IPS DF 4.7 (cell line): ENCODE measurements around the gene DNAJC22.

Experiments
- DNase-seq: peaks from one replicate; pipeline ENCODE4 v3.0.0-alpha.2; 2013; ENCODE audit warnings: low spot score; ENCODE audit errors: extremely low read depth

DNAJC22 gene

DNA sequence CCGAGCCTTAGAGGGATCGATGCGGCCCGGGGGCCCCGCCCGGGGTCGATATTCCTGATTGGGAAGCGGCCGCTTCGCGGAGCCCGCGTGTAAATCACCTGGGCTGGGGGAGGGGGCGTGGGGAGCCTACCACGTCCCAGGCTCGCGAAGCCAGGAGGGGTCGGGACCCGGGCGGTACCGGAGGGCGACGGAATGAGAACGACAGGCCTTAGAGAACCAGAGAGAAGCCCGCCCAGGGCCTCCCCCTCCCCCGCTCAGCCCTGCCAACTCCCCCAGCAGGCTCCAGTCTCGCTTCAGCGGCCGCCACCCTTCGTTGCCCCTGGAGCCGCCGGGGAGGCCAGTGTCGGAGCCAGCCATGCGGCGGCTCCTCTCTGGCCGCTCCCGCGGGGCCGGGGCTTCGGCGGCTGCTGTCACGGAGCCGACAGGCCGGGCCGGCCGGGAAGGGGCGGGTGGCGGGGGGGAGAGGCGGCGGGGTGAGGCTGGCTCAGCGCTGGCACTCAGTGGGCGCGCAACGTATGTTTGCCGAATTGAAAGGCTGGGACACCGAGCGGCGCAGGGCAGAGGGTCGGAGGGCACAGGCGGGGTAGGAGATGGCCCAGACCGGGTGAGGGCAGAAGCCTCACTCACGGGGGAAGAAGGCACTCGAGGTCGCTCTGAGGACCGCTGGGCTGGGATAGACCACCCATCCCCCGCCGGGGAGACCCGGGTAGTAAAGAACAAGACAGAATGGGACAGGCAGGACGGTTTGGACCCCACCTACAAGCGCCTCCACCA lies 1.4 kb upstream of the DNAJC22 start:
- no peak for DNase-seq

DNA sequence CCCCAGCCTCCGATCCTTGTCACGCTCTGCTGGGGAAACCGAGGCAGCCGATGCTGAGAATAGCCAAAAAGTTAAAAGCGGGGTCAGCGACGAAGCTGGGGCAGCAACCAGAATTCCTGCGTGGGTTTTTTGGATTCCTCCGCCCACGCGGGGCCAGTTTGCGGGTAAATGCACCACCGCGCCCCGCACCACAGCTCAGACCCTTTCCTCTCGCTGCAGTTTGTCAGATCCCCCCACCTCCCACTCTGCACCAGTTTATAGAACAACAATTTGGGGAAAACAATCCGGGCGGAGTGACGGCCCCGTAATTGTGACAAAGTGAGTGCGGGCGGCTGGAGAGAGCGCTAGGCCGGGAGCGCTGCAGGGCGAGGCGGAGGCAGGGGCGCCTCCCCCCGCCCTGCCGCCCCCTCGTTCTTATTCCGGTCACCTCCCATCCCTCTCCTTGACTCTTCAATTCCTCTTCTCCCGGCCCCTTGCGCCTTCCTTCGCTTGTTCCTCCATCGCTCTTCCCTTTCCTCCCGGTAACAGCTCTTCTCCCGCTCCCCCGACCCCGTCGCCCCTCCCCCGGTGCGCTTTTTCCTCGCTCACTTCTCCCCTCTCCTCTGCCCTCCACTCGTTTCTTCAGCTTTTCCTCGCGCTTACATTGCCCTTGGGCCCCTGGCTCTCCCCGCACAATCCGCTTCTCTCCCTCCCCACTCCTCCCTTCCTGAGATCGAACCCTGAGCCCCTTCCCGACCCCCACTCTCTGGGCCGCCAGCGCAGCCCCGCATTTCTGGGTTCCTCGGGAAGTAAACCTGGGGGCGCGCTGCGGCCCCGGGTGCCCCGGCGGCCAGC lies 646 bp upstream of the DNAJC22 start:
- DNase-seq, result no peak

DNA sequence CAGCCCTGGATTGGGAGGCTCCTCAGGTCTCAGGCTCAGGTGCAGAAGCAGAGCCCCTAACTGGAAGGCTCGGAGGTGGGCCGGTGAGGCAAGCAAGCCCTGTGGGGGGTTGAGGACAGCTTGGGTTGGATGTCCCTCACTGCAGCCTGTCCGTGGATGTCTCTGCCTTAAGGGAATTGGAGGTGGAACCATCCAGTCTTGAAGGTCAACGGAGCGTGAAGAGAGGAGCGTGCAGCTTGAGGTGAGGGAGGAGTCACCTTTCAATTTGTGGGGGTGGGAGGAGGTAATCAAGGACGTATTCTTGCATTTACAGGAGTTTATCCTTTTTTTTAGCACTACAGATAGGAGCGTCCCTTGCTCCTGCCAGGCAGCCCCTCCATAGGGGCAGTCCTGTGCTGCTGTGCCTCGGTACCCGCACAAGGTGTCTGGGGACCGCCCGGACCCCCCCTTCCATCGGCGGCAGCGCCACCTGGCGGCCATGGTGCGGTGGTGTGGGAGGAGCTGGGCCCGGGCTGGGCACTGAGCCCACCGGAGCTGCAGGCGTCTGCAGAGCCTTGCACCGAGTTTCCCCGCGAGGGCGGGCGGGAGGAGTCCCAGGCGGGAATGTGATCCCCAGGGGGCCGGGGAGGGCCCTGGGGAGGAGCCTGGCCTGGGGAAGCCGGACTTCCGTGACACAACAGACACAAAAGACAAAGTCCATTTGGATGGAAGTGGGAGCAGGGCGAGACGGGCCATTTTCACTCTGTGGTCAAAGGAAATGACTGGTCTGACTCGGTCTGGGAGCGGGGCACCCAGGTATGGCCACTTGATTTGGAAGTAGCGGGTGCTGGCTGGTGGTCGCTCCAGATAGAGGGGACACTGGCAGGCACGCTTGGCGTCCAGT lies 864 bp downstream of the DNAJC22 start:
- DNase-seq, result no peak

DNA sequence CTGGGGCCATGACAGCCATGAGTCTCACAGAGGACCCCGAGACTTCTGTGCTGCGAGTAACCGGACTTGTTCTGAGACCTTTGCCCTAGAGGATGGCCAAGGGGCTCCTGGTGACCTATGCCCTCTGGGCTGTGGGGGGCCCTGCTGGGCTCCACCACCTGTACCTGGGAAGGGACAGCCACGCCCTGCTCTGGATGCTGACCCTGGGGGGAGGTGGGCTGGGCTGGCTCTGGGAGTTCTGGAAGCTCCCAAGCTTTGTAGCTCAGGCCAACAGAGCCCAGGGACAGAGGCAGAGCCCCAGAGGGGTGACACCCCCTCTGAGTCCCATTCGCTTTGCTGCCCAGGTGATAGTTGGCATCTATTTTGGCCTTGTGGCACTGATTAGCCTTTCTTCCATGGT lies 2.1 kb downstream of the DNAJC22 start:
- no peak for DNase-seq

DNA sequence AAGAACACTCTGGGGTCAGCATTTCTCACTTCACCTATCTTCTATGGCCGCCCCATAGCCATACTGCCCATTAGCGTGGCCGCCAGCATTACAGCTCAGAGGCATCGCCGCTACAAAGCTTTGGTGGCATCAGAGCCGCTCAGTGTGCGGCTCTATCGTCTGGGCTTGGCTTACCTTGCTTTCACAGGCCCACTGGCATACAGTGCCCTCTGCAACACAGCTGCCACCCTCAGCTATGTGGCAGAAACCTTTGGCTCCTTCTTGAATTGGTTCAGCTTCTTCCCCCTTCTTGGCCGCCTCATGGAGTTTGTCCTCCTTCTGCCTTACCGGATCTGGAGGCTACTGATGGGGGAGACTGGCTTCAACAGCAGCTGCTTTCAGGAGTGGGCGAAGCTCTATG lies 2.6 kb downstream of the DNAJC22 start:
- no peak for DNase-seq

DNA sequence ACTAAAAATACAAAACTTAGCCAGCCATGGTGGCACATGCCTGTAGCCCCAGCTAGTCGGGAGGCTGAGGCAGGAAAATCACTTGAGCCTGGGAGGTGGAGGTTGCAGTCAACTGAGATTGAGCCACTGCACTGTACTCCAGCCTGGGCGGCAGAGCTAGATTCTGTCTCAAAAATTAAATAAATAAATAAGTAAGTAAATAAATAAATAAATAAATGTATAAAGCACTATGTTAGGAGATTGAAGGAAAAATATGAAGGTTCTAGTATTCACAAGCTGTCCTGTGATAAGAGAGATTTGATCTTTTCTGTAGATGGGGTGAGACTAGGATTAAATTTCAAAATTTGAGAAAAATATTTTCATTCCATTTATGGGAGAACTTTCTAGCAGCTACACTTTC lies 5.7 kb downstream of the DNAJC22 start:
- DNase-seq, result no peak

DNA sequence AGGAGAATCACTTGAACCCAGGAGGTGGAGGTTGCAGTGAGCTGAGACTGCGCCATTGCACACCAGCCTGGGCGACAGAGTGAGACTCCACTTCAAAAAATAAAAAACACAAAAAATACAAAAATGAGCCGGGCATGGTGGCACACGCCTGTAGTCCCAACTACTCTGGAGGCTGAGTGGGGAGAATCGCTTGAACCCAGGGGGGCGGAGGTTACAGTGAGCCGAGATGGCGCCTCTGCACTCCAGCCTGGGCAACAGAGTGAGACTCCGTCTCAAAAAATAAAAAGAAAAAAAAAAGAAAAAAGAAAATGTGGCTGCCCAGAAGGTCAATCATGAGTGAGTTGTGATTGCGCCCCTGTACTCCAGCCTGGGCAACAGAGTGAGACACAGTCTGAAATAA lies 9.2 kb downstream of the DNAJC22 start:
- no peak for DNase-seq

DNA sequence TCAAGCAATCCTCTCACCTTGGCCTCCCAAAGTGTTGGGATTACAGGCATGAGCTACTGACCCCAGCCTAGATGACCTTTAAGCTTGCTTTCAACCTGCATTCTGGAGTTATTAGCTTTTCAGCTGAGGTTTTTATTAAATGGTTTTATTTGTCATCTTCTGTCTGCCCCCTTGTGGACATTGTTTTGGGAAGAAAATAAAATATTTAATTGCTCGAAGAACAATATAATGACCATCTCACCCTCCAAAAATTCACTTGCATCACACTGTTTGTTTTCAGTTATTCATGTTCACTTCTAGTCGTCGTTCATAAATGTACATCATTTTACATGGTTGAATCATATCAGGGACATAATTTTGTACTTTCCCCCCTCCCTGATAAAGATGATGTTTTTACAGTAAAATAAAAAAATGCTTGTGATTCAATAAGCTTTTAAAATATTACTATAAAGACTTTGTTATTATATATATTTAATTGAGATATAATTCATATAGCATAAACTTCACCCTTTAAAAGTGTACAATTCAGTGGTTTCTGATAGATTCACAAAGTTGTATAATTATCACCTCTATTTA lies 10.5 kb downstream of the DNAJC22 start:
- DNase-seq, result no peak

DNA sequence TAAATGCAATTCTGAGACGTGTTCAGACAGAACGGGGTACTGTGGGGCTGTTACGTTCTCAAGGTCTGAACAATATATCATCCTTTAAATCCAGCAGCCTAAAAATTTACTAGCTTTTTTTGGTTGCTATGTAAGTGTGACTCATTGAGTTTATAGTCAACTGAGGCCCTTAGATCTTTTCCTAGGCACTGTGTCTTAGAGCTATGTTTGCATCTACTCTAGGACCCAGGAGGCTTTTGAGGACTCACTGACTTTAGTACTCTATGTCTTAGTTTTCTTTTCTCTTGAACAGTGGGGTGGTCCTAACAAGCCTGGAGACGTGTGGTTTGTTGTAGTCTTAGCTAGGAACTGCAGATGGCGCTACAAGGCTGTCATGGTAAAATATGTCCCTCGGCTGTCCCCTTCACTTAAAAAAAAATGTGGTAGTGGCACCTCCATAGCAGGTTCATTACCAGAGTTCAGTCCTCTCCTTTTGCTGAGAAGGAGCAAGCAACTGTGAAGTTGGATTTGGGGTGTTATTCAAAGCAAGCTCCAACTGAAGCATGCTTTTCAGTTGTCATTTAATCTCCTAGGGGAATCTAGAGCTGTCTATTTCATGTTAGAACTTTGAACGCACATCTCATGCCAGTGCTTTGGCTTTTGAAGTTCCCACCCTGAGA lies 11.9 kb downstream of the DNAJC22 start:
- no peak for DNase-seq

DNA sequence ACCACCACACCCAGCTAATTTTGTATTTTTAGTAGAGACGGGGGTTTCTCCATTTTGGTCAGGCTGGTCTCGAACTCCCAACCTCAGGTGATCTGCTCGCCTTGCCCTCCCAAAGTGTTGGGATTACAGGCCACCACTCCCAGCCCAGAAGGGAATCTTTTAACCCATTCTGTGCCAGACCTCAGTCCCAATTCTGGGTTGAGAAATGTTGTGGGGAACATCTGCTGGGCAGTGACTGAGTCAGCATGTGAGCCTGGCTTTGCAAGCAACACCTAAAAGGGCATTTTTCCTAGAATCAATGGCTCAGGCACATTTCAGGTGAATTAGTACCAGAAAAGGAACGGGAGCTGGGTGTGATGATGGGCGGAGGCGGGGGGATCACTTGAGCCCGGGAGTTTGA lies 13.0 kb downstream of the DNAJC22 start:
- no peak for DNase-seq

DNA sequence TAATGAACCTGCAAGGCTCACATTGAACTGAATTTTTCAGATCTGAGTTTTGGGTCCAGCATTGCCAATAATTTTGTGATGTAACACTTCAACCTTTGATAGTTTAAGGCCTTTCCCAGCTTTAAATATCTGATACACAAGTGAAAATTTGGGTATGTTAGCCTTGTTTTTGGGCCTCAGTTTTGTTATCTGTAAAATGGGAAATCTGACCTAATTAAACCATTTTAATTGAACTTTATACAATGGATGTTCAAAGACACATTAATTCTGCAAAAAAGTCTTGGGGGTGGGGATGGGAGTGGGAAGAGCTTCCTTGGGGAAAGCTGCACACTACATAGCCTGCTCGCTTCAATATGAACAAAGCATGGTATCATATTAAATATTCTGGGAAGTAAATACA lies 15.4 kb downstream of the DNAJC22 start:
- no peak for DNase-seq

DNA sequence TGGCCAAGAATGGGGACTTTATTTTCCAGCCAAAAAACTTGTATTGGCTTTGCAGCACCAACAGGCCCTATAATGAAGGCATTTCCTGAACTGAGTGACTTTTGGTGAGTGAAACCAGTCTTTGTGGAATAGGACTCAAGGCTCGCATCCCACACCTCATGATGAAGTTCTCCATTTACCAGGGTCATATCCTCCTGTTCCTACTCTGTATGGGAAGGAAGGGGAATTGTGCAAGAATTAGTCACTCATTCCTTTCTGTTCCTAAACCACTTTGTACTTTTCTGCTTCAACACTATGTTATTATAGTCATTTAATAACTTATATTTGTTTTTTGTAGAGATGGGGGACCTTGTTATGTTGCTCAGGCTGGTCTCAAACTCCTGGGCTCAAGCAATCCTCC lies 18.3 kb downstream of the DNAJC22 start:
- no peak for DNase-seq

DNA sequence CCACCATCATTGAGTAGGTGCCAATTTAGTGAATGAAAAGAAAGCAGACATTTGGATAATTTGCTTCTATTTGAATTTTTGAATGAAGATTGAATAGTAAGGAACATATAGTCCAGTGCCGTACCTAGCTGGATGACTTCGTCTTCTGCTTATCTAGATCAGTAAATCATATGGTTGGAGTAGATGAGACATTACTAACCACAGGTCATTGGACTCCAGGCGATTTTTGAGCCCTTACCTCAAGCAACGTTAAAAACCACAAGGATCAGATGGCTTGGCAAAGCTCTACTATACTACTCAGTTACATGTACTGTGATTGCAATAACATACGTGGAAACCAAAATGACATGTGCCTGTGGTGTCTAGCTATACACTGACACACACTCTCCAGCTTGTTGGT lies 18.9 kb downstream of the DNAJC22 start:
- no peak for DNase-seq

DNA sequence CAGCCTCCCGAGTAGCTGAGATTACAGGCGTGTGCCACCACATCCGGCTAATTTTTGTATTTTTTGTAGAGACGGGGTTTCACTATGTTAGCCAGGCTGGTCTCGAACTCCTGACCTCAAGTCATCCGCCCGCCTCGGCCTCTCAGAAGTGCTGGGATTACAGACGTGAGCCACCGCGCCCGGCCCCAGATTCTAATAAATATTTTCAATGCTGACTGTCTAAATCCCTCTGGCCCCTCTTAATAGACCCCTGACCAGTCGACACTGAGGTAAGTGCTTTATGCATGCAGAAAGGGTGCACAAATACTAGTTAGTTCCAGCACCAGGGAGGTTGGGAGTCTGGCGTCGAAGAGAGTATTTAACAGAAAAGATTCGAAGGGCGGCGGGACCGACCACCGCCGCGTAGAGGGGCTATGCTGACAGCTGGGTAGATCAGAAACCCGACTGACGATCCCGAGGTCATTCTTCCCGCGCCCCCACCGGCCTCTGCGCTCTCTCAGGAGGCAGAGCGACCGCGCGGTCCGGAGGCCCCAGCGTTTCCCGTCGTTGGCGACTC lies 19.5 kb downstream of the DNAJC22 start:
- DNase-seq, result no peak

DNA sequence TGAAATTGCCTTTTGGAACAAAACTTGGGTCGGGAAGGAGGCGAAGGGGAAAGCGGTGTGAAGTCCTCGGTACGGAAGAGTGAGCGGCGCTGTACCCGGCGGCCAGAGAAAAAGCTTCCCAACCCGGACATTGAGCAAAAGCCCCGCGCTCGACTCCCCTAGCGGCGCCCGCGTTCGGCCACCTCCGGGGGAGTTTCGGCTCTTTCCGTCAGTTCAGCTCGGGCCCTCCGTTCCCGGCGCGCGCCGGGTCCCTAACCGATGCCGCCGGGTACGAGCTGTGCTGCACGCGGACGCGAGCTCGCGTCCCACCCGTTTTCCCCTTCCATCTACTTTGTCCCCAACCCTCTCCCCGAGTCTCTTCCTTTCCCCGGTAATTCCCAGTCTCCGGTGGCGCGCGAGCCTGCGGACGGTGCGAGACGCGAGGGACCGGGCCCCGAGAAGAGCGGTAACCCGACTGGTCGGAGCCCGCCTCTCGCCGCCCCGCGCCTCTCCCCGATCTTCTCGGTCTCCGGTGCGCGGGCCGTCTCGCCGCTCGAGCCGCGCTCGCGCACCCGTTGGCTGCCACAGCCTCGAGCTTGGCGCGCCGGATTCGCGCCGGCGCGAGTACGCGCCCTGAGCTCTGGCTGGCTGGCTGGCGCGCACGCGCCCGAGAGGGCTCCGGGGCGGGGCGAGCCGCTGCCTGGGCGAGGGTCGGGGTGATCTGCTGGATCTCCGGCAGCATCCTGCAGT lies 20.1 kb downstream of the DNAJC22 start:
- no peak for DNase-seq

DNA sequence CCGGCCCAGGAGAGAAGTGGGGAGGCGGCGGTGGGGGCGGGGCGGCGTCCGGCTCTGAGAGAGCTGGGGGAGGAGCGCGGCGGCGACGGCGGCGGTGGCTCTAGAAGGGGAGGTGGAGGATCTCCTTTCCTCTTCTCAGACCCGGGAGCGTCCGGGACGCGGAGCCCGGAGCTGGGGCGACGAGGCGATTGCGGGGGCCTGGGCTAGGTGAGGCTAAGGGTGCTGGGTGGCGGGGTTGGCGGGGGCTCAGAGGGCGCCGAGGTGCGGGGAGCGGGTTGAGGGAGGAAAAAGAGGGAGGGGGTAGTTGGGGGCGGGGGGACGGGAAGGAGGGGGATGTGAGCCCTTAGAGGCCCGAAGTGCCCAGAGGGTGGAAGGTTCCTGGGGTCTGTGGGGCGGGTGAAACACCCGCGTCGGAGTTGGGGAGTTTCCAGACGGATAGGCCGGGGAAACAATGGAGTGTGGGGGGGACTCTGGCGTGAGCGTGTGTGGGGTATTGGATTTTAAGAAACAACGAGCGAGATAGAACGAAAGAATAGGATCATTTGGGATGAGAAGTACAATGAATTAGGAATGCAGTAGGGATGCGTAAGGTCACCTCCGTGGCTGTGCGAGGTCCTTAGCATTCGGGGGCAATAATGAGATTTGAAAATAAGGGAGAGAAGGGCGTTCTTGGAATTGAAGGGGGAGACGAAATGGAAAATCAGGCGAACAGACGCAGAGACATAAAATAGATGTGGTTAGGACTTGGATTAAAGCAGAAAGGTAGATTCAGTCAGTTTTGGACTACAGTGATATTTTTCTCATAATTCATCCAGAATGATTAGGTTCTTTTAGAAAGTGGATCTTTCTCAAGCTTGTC lies 20.9 kb downstream of the DNAJC22 start, which contains the start of gene SPATS2:
TSS of gene SPATS2 (plus strand) at position 82 of the 859 bp plus-strand sequence. CDS start 93,551 bp downstream, outside the sequence.
- DNase-seq, result no peak

DNA sequence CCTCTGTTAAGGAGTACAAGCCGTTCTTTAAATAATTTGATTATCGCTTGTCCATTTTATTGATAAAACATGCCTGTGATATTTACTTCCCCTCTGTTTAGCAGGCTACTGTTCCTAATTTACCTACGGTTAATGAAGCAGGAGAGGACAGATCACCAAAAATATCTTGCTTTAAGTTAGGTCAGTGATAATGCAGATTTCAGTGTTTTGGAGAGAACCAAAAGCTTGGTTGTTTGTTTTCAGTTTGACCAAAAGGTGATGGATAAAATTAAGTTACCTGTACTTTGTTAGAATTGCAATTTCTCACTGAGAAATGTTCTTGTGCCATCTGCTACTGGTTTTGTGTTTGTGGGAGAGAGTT lies 21.5 kb downstream of the DNAJC22 start:
- no peak for DNase-seq

DNA sequence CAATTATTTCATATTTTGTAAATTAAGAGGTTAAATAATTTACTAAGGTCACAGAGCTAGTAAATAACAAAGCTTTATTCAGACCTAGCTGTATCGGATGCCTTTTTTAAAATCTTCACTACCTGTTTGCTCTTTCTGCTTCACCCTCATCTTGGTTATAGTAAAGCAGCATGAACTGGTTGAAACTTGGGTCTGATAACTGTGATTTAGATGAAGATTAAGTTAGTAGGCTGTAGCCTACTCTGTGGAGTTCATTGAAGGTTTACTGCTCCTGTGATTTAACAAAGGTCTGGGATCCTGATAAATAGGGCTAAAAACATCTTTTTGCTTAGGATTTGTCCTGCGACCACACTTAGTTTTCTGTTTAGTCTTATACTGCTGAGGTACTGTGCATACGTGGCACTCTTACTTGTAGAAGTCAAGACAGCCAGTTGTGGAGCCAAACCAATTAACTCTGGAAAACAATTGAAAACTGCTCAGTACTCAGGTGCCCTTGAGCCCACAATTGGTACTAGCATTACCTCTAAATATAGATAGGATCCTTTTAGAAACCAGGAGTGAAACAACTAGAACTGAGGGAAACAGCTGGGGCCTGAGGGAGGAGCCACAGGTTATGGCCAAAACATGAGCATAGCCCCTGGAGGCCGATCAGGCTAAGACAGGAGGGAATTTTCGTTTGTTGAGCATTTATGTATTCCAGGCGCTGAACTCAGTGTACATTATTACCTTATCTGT lies 22.9 kb downstream of the DNAJC22 start:
- no peak for DNase-seq
